ENCODE data around the gene DLX5.

Gene DLX5

DNA sequence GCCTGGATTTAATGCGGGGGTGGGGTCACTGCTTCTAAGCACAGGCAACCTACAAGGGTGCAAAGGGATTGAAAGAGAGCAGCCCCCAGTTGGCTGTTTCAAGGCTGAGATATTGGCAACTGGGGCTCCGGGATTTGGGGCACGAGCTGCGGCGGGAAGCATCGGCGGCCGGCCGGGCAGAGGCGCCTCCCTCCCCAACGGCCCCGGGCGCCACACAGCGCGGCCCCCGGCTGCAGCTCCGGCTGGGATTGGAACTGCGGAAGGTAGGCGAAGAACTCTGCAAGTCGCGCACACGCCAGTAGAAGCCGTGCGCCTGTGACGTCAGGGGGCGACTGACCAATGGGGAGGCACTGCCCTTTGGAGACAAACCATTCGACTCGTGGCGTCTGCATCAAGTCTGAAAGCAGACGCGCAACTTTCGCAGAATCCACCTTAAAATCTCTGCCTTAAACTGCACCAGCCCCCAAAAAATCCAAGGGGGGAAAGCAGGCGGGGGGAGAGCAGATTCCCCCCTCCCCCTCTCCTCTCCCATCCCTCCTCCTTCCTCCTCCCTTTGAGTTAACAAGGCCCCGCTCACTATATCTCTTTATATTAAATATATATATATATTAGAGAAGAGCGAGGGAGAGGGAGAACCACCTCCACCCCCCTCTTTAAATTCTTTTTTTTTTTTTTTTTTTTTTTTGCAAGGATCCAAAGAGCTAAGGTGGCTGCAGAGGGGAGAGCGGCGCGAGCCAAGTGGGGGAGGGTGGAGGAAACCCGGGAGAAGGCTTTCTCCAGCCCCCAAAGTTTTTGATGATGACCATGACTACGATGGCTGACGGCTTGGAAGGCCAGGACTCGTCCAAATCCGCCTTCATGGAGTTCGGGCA lies 19.2 kb downstream of the DLX5 start, which contains the start of gene DLX6:
Gene DLX6, plus strand, starts transcription at position 371 of the 872 bp plus-strand sequence. Its CDS starts 425 bp downstream, at position 796.
- DNase-seq, result no peak

DNA sequence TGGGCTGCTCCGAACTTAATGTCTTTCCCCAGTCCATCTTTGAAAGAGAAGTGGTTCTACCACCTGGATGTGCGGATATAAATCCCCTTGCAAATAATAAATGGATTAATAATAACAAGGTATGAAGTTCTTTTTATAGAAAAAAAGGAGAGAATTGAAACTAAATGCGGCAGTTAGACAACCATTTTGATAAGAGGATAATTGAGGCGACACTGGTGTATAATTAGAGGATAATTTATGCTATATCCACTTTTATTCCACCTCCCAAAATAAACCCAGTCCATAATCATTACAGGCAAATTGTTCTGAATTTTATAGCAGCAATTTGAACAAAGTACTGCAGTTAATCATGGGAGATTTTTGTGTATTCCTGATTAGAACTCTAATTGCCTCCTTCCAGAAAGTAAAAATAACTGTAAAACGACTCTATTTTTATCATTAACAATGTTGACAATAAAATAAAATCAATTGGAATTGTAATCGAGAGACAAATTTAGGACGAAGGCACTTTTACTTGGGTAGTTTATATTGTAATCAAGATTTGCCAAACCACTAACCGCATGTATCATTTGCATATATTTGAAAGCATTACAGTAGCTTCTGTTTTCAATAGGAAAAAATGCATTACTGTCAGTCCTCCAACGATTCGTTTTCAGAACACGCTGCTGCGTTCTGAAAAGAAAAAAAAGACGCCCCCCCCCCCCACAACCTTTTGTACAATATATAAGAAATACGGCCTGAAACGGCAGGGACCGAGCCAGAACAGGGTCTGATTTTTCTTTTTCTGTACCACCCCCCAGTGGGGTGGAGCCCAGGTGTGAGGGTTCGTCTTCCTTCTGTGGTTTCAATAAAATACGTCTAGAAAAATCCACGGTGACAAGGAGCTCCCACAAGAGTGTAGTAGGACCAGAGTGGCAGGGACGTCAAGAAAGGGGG lies 20.1 kb downstream of the DLX5 start:
- no peak for DNase-seq

DNA sequence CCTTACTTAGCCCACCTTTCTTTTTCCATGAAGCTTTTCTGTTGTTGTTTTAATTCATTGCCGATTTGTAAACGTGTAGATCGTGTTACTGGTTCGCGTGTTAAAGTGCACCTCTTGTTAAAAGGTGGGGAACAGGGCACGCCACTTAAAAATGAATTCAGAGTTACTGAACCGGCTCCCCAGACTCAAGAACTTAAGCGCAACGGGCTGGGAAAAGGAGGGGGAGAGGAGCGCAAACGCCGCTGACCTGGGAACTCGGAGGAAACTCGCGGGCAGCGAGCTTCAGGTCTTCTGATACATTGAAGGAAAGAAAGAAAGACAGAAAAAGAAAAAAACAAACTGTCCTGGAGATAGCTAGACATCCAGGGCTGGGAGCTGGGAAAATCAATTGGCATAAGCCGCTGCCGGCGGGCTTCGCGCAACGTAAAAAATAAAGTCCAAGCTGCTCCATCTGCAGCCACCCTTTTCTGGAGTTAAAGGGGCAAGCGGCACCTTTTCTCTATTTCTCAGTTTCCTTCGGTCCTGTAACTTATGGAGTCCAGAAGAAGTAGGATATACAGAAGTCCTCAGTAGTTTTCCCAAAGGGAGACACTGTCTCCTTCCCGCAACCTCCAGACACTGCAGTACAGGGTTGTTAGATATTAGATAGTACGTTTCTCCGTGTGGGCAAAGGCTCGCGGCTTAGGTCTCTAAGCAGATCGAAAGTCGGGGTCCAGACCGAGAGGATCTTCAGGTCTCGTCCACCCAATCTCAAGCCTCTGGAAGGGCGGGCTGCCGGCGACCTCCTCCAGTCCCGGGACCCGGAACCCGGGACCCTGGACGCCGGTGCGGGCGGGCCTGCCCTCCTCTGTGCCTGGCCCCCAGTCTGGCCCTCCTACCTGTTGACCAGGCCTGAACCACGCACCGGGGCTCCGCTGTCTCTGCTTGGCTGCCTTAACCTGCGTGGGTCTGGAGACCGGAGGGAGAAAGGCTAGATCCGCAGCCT lies 21.1 kb downstream of the DLX5 start:
- DNase-seq, result no peak

DNA sequence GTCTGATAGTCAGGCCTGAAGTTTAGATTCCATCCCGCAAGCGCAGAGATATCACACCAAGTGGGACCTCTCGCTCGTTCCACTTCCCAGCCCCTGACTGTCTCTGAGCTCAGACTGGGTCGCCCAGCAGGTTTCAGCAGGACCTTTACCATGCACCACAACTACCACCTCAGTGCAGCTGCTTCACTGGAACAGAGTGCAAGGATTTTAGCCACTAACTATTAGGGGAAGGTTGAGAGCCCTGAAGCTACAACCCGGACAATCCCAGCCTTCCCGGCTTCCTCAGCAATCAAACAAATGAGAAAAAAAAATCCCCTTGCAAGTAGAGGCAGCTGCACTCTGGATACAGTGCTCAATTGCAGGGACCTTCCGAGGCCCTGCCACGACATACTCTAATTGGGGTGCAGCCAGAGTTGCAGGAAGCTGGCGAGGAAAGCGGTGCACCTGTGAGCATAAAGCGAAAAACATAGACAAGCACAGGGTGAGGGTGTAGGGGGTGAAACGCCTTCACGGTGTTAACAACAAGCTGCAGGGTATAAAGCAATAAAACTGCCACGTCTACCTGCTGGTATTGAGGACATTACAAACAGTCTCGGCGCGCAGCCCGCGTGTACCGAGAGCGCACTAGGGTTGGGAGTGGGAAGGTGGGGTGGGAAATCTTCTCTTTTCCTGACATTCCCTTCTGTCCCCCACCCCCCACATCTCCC lies 21.9 kb downstream of the DLX5 start:
- no peak for DNase-seq

DNA sequence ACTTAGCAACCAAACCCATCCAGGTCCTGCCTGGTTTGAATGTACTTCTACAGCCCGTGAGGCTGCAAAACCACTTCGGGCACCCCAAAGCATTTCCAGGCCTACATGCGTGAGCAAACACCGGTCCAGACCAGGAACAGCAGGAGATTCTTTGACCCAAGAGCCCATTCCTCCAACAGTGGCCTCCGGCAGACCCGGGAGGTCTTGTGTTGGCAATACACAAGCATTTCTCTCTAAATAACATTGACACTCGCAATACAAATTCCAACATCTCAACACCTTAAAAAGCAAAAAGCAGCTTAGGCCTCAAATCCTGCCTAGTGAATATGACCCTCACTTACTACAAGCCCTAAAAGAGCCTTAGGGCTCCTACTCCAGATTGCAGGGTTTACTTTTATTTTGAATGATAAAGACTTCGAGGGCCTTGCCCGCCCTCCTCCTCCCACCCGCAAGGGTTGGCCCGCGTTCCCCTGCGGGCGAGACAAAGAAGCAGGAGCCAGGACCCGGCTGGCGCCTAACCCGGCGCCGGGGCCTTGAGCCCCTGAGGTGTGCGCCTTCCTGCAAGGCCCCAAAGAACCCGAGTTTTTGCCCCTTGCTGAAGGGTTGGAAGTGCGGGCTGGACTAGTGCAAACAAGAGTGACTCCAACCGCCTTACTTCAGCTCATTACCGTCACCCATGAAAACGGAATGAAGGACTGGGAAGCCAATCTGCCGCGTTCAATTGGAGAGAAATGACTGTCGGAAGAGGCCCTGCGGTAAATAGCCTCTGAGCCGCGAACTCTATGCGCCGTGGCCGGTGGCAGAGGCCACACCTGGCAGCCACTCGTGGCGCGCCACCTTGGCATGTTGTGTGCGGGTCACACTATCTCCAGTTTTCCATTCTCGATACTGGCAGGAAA lies 22.7 kb downstream of the DLX5 start:
- DNase-seq, result no peak

DNA sequence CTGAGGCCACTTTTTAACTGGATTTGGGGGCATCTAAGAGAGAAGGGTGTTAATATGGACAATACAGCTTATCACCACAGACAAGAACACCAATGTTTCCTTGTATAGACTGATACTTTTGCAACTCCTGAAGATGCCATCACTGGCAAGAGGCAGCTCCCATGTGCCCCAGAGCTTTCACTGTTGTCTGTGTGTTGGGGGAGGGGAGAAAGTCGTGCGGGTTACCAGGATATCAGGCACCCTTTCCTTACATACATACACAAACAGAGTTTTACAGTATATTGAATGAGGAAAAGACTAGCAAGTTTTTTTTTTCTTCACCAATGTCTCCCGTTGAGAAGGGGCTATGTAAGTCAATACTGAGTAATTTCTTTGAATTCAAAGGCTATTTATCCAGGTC lies 23.4 kb downstream of the DLX5 start:
- no peak for DNase-seq

DNA sequence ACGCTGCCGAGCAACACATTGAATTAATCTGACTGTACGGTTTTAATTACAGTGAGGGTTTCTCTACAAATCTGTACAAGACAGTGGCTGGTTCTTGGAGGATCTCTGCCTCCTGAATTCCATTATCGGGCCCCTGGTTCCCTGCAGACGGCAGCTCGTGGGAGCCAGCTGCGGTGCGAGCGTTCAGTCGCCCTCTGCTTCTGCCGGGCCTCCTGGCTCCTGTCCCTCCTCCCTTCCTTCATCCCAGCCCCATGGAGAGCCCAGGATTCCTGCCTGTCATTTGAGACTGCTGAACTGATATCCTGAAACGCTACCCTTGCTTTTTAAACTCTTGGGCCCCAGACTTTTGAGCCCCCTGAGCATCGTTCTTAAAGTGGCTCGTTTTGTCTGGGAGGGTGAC lies 25.9 kb downstream of the DLX5 start:
- no peak for DNase-seq

DNA sequence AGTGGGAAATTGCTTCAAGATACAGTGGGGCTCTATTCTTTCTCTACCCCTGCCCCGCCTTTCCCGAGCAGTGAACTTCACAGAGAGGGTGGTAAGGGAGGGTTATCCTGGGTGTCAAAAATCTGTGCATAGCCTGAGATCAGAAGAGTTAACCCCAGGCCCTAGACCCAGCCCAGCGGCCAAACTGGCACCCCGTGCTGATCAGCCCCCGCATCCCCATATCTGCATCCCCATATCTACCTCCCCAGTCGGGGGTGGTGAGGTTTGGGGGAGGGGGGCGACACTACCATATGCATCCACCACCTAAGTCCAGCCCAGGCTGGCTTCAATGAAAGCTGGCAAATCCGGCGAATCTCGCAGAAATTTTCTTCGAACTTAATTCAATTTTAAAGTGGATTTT lies 26.3 kb downstream of the DLX5 start:
- DNase-seq, result no peak

DNA sequence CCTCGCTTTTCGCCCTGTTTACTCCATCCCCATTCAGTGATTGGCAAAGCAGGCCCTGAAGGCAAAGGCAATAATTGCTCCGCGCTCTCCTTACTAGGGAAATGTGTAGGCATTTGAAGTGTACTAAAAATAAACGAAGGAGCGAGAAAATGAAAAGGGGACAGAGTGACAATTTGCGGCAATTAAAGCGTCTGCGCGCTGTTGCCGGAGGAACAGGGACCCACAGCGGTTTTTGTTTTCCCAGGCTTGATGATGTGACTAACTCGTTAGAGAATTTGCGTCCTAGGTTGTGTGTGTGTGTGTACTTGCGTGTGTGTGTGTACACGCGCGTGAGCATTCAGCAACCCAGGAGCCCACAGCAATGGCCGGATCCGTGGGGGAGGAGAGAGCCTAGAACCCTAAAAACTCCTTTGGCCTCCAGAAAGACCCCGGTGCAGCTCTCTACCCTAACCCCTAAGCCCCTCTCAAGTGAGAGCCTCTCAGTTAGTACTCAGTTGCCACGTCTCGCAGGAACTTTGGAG lies 27.1 kb downstream of the DLX5 start:
- DNase-seq, result no peak

DNA sequence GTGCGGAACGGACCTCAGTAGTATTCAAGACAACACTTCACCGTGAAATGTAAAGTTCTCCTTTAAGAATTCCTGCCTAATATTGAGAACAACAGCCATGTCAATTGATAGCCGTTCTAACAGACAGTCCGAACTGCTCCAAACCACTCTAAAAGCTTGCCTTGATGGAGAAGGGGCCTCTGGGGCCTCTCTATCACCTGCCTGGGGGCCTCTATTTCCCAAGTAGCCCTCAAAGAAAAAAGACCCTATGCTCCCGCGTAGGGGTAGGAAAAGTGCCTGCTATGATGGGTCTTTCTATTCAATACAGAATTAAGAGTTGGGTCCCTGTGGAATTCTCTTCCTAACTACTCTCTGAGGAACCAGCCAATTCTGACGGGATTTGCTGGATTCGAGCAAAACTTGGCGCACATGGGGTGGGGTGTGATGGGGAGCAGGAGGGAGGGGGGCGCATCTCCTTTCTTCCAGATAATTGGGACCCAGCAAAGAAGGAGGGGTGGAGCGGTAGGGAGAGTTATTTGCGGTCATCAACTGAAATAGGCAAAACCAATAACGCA lies 27.6 kb downstream of the DLX5 start:
- no peak for DNase-seq

DNA sequence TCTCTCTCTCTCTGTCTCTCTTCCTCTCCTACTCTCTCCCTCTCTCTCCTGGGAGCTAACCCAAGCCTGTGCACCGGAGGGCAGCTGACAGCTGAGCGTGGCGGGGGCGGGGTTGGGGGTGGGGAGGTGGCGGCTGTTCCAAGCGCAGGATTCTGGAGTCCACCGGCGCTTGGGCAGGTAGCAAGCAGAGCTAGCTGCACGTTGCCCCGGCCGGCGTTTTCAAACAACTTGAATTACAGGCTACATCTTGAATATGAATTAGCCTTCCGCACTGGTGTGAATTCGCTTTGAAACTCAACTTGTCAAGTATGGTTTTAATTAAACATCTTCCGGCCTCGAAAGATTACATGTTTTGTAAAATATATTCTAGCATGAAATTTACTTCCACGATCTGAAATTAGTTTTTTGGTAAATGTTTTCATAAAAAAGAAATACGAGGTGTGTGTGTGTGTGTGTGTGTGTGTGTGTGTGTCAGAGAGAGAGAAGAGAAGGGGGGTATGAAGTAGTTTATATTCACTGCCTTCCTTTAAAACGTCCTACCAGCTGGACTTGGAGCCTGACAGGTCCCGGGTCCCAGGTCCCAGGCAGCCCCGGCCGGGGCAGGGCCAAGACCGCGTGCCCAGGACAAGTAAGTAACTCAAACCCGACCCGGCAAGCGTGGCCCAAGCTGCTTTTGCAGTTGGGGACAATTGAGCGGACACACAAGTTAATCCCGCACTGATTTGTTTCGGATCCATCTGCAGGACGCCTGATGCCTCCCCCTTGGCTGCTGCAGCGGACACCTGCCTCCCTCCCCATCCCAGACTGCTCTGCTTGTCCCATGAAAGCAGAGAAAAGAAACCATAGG lies 28.3 kb downstream of the DLX5 start:
- DNase-seq, result no peak

DNA sequence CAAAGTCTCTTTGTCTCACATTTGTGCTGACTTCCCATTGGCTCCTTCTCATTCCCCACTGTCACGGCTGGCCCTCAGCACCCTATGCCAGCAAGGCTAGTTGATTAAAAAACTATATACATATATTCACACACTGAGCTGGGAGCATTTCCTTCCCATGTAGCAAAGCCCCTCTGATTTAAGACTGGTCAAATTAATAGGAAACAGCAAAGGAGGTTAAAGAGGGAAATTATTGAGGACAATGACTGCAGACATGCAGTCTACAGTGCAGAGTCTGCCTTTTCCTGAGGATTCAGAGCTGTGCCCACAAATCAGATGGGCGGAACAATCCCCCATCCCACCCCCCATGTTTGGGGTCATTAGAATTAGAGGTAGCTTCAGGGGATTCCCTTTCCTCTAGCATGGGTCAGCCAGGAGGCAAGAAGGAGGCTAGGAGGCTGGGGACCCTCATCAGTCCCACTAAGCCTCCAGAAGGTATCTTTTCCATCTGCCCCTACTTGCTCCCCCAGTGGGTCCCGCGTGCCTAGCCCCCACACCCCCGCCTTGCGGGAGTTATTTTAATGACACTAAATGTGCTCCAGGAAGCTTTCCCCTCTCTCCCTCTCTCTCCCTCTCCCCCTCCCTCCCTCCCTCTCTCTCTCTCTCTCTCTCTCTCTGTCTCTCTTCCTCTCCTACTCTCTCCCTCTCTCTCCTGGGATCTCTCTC lies 29.1 kb downstream of the DLX5 start:
- no peak for DNase-seq

DNA sequence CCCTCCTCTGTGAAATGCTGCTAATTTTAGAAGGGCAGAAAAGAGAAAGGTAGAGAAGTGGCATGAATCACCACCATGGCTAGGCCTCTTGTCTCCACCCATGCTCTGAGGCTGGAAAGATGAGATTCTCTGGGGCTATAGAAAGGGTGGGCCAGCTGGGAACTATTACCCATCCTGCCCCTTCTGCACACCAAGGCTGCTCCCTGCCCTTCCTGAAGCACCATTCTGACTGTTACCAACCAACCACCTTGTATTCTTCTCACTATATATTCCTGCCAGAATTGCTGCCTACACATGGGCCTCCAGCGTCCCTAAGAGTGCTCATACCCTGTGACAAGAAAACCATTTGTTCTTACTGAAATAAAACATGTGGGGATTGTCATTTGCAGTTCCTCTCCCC lies 30.7 kb downstream of the DLX5 start:
- no peak for DNase-seq

DNA sequence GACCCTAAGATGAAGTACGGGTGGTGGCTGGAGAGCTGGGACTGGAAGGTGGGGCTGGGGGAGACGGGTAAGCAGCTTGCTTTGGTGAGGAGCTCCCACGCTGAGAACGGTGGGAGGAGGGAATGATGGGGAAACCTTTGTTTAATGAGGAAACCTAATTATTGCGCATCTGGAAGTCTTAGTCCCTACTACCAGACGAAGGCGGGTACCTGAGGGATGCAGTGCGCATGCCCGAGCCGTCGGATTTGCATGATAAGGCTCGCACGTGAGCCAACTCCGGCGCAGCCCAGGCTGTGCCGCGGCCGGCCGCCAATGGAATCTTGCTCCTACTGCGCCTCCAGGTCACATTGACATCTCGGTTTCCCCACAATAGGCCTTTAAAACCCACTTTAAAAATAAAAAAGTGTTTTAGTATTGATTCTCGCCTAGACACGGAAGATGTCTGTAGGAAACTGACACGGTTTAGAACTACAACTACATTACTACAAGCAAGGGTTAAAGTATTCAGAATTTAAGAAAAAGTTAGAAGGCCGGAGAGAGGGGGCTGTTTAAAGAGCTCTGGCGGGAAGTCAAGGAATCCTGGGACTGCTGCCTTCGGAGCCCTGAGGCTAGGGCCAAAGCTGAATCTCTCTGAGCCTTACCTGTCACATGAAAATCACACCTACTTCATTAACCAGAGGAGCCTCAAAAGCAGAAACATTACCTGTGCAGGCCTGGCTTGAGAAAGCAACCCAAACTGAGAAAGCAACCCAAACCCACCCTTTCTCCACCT lies 31.4 kb downstream of the DLX5 start:
- DNase-seq, result no peak

DNA sequence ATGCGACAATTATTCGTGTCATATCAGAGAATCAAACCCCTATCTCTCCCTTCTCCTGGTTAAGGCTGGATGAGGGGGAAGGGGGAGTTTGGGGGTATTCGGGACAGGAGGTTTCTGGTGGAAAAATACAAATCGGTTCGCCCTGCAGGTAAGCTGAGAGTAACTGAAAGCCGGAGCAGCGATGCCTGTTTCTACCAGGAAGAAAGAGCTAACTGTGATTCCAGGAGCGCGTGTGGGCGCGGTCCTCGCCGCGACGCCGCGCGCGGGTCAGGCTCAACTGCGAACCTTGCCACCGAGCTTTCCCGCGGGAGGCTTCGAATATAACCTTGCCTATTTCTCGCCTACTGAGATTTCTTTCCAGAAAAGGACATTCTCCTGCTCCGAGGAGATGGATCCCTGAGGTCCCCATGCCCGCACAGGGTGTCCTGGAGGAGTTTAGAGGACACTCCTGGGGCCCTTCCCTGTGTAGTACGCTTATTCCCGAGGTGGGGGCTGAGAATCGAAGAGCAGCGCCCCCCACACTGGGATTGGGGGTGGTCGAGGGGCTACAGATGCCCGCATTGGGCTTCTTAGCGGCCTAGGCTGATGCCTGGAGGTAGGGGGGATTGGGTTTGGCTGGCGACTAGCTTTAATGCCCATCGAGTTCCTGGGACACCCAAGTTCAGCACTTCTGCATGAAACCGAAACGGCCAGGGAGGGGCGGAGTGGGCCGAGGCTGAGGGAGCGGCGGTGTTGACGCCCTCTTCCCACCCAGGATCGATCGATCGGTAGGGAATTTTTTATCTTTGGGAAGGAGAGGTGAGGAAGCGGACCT lies 32.2 kb downstream of the DLX5 start:
- no peak for DNase-seq

DNA sequence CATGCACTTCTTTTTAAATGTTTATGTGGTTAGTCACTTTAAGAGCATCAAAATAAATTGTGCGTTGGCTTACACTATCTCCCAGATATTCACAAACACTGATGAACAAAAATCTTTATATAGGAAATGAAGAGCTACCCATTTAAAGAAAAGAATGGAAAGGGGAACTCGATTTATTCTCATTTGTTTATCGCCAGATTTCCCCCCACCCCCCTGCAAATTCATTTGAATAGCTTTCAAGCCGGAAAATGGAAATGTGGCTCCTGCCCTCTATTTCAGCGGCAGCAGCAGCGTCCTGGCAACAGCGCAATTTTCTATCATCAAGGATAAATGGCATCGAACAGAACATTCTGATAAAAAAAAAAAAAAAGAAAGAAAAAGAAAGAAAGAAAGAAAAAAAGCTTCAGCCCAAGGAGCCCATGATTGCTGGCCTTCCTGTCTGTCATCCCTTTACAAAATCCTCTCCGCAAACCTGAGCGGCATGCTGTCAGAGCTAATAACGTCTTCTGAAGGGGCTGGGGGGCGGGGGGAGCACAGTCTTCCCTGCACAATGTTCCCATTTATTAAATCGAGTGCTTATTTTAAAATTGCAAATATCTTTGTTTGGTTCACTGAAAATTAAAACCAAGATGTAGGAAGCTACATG lies 33.0 kb downstream of the DLX5 start:
- no peak for DNase-seq

Data from effector CD4-positive, alpha-beta T cell (primary cell).